NCI-H1417 treated with DMSO at 0.1 percent for 48 hours (cell line): ENCODE data around the gene ABHD14A.
"Not testable (repeated sequence)": the region's sequence is repeated elsewhere in the genome, so short reads cannot be mapped to it uniquely, and the experiment has no call there.

Experiments used
- DNase-seq: peaks from one replicate; lab custom pipeline; 2025; lab: John Stamatoyannopoulos, UW

ABHD14A gene

DNA sequence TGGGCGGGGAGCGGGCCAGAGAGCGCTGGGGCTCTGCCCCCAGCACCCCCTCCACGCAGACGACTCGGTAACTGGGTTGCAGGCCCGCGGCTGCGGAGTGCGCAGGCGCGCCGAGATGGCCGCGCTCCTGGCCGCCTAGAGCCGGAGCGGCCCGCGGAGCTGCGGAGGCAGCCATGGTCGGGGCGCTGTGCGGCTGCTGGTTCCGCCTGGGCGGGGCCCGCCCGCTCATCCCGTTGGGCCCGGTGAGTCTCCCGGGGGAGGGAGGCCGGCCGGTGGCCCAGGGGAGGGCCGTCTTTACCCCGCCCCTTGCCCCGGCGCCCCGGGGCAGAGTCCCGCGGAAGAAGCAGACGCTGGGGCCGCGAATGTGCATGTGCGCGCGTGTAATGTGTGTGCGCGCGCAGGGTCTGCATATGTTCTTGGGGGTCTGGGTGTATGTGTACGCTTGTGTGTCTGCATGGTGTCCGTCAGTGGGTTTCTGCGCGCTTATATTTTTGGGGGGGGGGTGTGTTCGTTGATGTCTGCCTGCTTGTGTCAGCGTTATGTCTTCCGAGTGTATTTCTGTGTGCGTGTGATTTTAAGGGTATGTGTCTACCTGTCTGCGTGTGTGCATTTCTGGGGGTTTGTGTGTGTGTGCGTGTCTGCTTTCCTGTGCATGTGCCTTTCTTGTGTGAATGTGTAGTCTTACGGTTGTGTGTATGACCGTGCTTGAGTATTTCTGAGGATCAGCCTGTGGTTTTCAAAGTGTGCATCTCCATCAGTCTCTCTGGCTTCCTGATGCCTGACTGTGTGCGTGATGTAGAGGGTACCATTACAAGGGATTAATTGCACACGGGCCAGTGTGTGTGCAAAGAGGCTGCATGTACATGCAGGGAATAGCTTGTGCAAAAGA, at the start of gene ABHD14A:
Gene ABHD14A (plus strand): TSS at position 102 of the 889 bp plus-strand sequence. CDS start 72 bp downstream, at position 174.
- no peak for DNase-seq

DNA sequence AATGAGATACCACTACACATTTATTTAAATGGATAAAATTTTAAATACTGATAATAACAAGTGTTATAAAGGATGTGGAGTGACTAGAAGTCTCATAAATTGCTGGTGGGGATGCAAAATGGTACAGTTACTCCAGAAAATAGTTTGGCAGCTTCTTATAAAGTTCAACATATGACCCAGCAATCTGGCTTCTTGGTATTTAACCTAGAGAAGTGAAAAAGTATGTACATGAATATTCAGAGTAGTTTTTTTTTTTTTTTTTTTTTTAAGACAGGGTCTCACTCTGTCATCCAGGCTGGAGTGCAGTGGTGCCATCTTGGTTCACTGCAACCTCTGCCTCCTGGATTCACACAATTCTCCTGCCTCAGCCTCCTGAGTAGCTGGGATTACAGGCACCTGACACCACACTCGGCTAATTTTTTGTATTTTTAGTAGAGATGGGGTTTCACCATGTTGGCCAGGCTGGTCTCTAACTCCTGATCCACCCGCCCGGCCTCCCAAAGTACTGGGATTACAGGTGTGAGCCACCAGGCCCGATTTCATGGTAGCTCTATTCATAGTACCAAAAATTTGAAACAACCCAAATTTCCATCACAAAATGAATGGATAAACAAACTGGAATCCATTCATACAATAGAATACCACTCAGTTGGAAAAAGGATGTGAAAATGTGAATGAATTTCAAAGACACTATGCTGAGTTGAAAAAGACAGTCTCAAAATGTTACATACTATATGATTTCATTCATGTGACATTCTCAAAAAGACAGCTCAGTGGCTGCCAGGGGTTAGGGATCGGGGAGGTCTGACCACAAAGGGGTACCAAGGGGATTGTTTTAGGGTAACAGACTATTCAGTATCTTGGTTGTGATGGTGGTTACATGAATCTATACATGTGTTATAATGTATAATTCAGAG, 47.5 kb upstream of the ABHD14A start:
- DNase-seq: no peak

DNA sequence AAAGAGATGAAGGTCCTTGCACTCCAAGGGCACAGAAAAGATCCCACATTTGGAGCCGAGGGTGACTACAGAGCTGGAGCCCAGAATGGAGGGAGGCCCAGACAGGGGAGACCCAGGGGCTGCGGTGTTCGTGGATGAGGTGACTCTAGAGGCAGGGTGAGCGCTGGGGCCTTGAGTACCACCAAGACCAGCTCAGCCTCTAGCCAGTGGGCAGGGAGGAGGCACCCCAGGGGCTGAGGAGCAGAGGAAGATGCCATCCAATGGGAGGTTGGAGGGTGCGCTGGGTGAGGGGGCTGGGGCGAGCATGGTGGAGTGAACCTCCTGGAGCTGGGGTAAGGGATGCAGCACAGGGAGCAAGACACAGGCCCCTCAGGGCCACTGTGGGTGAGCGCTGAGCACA, 46.4 kb upstream of the ABHD14A start:
- DNase-seq: no peak

GRCh38 chr3:51928981-51929380, 45.9 kb upstream of the ABHD14A start:
- DNase-seq: not testable (repeated sequence)

GRCh38 chr3:51929420-51930003, 45.4 kb upstream of the ABHD14A start:
- no peak for DNase-seq

DNA sequence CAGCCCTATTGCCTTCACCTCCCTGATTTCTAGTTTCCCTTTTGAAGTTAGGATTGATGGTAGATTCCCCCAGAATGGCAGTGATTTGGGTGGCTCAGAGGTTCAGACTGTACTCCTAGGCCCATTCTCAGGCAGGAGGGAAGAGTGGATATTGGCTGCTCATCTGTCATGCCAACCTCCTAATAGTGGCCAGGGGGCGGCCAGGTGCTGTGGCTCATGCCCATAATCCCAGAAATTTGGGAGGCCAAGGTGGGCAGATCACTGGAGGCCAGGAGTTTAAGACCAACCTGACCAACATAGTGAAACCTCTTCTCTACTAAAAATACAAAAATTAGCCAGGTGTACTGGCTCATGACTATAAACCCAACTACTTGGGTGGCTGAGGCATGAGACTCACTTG, 44.4 kb upstream of the ABHD14A start:
- DNase-seq: no peak

DNA sequence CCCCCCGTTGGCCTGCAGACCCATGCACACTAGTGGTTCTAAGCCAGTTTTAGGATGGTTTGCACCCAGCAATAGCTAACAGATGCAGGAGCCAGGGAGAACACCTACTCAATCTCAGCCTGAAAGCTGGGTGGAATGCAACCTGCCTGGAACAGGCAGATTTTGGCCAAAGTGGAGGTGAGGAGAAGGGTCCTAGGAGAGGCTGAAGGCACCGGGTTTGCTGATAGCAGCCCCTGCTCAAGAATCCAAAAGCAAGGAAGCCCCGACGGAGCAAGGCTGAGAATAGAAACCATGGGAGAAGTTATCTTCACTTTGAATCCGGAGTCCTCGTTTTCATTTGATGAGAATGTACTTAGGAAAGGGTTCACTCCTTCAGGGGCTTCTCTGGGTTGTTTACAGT, 43.1 kb upstream of the ABHD14A start:
- no peak for DNase-seq

DNA sequence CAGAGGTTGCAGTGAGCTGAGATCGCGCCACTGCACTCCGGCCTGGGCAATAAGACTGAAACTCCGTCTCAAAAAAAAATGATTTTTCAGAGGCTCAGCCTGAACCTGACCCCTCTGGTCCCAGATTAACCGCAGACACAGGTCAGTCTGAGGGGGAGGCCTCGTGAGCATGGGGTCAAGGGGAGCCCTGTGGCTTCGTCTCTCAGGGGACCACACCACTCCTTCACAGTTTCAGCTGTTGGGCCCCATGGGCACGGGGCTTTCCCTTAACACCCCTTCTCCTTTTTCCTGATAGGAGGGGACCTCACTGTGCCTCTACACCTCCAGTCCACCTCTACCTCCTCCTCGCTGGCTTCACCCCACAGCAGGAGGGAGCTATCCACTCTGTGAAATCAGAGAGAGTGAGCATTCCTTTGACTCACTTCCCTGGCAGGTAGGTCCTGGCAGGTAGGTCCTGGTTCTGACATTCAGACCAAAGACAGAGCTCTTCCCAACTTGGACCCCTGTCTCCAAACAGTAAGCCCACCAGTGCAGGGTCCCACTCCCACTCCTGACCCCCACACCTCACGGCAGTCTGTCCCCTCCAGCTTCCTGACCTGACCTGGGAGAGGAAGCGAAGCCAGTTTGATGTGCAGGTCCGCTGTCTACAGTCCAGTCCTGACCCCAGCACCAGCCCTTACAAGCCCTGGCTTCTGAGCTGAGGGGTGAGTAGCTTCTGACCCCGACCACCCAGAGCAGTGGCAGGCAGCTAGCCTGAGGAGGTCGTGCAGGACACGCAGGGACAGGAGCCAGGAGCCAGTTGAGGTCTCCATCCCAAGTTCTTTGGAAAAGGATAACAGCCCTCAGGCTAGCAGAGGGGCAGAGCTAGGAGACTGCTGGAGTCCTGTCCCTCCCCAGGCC, 42.1 kb upstream of the ABHD14A start:
- no peak for DNase-seq

DNA sequence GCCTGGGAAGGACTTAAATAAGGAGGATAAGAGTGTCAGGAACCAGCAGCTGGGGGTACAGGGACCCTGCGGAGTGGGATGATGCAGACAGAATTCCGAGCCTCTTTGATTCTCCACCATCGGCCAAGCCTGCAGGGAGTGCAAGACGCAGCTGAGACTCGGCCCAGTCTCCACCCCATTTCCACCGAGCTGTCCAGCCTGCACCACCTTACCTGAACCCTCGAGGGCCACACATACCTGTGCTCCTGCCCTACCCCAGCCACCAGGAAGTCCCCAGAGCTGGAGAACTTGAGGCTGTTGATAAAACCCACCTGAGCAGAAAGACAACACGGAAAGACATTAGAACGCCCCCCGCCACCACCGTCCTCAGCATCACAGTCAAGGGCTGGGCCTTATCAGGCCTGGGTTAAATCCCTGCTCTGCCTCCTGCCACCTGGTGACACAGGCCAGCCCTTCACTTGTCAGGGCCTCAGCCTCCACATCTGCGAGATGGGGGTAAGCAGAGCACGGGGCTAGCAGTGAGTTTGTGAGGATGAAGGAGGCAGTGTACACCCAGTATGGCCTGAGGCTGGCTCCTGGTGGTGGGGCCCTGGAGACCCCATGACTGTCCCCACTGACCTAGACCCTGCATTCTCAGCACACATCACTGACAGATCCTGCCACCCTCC, 41.3 kb upstream of the ABHD14A start:
- no peak for DNase-seq

DNA sequence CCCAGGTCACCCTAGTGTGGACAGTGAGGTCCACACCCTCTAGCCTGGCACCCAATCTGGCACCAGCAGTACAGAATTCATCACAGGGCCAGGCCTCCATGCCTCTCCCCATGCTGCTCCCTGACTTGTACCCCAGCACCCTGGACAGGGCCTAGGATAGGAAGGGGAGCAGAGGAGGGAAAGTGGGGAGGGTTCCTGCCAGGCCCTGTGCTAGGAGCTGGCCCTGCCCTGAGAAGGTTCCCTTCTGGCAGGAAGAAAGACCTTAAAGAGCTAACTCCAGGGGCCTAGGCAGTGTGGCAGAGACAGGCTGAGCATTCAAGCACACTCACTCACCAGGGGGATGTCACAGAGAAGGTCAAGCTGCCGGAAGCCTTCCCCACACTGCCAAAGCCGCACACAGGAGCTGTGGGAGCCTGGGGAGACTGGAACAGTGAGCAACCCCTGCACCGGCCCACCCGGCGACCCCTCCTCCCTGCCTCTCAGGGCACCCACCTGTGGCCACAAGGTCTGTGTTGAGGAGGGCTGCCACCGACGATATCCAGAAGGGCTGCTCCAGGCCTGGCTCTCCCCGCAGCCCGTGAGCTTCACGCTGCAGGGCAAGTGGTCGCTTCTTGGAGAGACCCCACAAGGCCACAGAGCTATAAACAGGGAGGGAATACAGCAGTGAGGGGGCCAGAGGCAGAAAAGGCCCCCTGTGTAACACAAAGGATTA, 40.6 kb upstream of the ABHD14A start:
- DNase-seq: no peak

GRCh38 chr3:51934991-51935885, 39.6 kb upstream of the ABHD14A start:
- no peak for DNase-seq

GRCh38 chr3:51935886-51936755, 38.7 kb upstream of the ABHD14A start:
- no peak for DNase-seq

GRCh38 chr3:51937014-51937413, 37.9 kb upstream of the ABHD14A start:
- no peak for DNase-seq

DNA sequence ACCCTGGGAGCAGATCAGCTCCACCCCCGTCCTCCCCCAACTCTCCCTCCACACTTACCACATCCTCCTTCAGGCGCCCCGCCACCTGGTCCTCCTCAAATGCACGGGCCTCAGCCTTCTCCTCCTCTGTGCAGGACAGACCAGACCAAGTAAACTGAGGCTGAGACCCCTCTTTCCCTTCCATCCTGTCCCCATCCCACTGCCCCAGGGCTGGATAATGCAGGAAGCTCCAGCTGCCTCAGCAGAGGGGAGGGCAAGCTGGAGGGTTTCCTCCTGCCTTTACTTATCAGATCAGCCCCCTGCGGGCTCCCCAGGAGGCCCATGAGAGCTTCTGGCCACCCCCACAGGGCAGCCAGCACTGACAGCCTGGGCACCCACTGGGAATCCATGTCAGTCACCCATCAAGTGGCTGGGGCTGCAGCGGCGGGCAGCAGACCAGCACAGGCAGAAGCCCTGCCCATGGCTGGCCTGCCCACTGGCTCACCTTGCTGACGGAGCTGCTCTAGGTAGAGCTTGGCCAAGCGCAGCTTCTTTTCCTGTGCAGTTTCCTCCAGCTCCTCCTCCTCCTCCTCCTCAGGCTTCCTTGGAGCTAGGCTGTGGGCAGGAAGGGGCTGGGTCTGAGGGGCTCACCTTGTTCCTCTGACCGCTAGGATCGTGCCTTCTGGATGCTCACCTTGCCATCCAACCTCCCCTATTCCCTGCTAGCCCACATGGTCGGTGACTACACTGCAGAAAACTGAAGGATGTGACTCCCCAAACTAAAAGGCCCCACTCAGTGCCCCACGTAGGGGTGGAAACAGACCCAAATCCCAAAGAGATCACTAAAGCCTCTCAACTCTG, 37.0 kb upstream of the ABHD14A start:
- no peak for DNase-seq

DNA sequence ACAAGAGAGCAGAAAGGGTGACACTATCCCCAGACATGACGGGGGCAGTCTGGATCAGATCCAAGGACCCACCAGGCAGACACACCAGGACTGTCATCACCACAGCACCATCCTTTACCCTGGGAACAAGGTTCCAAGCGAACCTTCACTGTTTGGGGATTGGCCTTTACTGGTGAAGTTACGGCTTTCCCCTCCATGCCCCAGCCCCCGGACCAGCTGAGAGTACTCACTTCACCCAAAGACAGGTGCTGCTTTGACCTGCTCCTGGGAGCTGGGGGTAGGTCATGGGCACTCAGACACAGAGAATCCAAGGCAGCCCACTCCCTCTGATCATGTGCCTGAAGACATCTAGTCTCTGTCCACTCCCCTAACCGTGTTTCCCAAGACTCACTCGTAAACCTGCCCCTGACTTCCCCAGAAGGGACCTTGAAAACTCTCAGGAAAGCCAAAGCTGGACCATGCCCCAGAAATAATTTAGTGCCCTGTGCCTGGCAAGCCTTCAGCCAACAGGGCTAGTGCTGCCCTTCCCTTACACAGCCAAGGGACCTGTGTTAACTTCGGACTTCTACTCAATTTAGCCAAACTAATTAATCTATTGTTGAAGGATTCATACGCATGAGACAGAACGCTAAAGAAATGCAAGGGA, 36.0 kb upstream of the ABHD14A start:
- DNase-seq: no peak

DNA sequence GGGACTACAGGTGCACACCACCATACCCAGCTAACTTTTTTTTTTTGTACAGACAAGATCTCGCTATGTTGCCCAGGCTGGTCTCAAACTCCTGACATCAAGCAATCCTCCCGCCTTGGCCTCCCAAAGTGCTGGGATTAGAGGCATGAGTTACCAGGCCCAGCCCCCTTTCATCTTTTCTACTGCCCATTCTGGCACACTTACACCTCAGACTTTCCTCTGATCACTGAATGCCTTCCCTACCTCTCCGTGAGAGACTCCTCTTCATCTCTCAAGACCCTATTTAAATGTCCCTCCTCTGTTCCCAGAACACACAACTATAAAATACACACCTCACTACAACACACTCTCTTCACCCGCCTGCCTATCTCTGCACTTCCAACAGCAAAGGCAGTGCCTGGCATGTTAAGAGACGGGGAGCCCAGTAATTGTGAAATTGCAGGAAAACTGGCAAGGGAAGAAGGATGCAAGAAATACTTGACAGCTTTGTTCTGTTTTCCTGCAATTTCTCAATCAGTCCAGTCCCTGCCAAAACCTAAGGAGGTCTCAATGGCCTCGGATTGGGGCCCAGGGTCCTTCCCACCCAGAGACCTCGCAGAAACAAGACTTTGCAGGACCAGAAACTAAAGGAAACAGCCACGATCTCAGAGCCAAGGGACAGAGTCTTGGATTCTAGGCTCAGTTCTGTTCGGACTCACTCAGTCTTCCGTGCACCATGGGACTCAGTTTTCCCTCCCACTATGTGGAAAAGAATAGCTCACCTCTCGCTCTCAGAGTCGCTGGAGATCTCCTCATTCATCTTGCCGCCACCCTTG, 34.0 kb upstream of the ABHD14A start:
- no peak for DNase-seq
